Glomerular endothelial cell (primary cell): ENCODE results near the gene KRT17. TPM values are rescaled to one million over a fixed set of nuclear protein-coding genes. Genes with fewer than 3 reads are reported as not detected.
"Not testable (repeated sequence)": the region's sequence is repeated elsewhere in the genome, so short reads cannot be mapped to it uniquely, and the experiment has no call there.

Experiments used
- DNase-seq: peaks from one replicate; pipeline ENCODE4 v3.0.0-alpha.2; 2011; ENCODE audit warnings: low read depth, low spot score; ENCODE audit errors: extremely low read depth
- total RNA-seq: library from RNA; depleted of rRNA; stranded (reverse); fragments of >200 nt; gene quantifications from 2 replicates; pipeline ENCODE4 v1.2.3, GENCODE V29; 2015

The KRT17 gene
- total RNA-seq, 1 donor from 2014 or later, result 2.7 TPM

DNA sequence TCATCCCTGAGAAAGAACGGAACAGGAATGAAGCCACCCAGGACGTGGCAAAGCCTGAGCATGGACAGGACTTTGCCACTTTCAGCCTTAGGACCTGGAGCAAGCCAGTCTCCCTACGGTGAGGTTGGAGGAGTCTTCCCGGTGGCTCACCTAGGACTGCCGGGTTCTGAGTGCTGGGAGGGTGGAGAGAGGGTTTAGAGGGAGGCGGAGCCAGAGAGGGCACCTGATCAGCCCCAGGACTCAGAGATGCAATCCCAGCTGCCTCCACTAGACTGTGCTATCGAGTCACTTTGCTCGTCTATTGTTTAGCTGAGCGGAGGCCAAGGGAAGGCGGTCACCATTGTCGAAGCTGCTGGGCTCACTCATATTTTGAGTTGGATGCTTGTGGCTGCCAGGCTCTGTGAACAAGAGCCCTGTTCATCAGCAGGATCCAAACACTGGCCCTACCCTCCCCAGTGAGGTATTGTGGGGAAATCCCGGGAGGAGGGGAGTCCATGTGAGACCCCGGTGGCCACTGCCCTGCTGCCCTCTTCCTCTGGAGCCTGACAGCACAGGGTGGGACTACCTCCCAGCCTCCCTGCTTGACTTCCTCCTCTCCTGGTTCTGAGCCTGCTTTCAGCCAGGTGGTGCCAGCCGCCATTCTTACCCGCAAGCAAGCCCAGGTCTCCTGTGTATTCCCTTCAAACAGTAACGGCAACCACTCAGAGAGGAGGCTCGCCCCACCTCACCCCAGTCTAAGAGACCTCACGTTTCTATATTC, 44.7 kb downstream of the KRT17 start:
- DNase-seq, result peak; percentile 63

DNA sequence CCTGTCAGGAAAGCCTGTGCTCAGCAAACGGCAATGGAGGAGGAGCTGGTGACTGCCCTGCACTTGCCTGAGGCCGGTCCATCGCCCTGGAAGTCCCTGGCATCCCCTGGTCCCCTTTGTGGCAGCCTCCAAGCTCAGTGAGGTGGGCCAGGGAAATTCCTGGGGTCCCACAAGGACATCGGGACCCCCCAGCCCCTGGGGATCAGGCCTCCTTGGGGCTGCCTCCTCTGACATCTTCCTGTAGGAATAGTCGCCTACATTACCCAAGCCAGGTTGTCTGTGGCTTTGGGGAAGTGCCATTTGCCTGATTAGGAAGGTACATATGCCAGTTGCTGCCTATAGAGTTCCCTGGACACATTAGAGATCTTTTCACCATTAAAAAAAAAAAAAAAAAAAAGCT, 45.4 kb downstream of the KRT17 start:
- DNase-seq, result no peak

DNA sequence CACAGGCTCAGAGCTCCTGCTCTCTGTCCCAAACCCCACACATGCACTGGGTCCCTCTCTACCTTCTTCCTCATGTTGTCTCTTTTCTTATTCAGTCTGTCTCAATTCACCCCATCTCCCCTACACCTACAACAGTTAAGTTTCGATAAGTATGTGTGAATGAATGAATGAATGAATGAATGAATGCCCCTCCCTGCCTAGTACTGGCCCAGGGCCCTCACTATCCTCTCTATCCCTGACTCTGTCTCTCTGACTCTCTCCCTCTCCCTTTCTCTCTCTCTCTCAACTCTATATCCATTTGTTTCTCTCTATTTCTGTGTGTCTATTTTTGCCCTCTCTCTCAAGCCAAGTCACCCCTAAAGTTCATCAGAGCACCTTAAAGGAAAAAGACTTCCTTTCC, 45.8 kb downstream of the KRT17 start:
- no peak for DNase-seq

DNA sequence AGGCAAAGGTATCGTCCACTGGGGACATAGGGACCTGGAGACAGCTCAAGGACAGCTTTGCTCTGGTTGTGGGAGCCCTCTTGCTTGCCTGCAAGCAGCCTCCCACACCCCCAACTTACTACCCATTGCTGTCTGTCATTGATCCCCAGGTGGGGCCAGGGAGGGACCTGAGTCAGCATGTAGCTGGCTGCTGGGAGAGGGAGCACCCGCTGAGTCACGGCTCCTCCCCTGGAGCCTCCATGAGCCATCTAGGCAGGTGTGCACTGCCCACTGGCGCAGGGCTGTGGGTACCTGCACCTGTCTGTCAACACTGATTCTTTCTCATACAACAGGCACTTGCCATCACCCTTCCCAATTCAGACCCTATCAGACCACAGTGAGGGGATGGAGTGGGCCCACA, 47.6 kb downstream of the KRT17 start:
- not testable (repeated sequence) for DNase-seq

DNA sequence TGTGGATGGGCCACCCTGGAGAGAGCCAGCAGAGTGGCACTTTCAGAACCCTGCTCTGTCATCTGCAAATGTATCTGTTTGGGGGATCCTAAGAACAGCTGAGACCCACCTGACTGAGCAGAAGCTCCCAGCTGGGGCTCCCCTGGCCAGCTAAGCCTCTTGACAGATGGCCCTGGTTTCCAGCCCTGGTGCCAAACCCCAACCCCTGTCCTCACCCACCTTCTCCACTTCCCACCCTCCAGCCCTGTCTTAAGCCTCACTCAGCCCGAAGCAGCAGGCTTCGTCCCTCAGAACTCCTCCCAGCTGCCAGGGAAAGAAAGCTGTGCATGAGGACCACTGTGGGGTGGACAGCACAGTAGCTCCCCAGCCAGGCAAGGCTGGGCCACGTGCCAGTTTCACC, 49.0 kb downstream of the KRT17 start:
- no peak for DNase-seq

DNA sequence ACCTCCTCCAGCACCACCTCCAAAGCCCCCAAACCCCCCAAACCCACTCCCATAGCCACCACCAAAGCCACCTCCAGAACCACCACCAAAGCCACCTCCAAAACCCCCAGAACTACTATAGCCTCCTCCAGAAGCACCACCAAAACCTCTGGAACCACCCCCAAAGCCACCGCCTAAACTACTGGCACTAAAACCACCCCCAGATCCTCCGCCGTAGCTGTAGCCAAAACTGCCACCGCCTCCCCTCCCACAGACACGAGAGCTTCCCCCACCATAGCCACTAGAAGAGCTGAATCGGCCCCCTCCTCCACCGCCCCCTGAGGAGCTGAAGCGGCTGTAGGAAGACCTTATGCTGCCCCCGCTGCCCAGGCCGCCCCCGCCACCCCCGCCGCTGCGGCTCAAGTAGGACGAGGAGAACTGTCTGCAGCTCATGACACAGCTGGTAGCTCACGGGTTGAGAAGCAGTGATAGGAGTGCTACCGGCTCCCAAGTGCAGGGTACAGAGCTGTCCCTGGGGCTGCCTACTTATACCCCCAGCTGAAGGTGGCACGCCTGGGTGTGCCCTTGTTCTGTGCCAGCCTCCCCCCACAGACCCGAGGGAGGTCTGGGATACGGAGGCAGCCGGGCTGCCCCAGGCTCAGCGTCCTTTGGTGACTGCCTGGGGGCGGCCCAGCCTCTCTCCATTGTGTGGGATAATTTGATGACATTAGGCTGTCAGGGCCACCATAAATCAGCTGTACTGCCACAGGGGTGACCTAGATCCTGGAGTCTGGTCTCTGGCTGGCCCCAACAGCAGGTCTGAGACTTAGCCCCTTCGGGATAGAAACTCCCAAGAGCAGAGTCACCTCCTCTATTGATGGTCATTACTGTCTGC, 52.6 kb downstream of the KRT17 start, which contains the start of gene KRT9:
TSS of gene KRT9 (minus strand) at position 499 of the 874 bp plus-strand sequence. CDS start at position 432, 67 bp downstream.
- no peak for DNase-seq

Other genes with a start within 250 kb of the KRT17 start
- gene KRT34, start 242.3 kb downstream of the KRT17 start, total RNA-seq, result 0.35 TPM in 1 of 2 replicates, not detected in the other
- not detected in 2 replicates for gene KRT31, start 227.0 kb downstream of the KRT17 start, total RNA-seq
- gene KRT37, start 200.0 kb downstream of the KRT17 start, total RNA-seq, result not detected in 2 replicates
- not detected in 2 replicates for gene KRT38, start 183.6 kb downstream of the KRT17 start, total RNA-seq
- gene KRT32, start 157.2 kb downstream of the KRT17 start, total RNA-seq, result not detected in 2 replicates
- not detected in 2 replicates for gene KRT35, start 143.4 kb downstream of the KRT17 start, total RNA-seq
- not detected in 2 replicates for gene KRT36, start 134.7 kb downstream of the KRT17 start, total RNA-seq
- gene KRT13, start 119.0 kb downstream of the KRT17 start, total RNA-seq, result not detected in 2 replicates
- gene KRT15, start 105.7 kb downstream of the KRT17 start, total RNA-seq, result 3.4 and 11.4 TPM in 2 replicates
- 23.7 and 211 TPM in 2 replicates for gene KRT19, start 96.3 kb downstream of the KRT17 start, total RNA-seq
- gene KRT9, start 52.5 kb downstream of the KRT17 start, total RNA-seq, result not detected in 2 replicates
- gene KRT14, start 37.7 kb downstream of the KRT17 start, total RNA-seq, result not detected in 2 replicates
- gene KRT16, start 11.8 kb downstream of the KRT17 start, total RNA-seq, result not detected in 2 replicates
- 229 and 367 TPM in 2 replicates for gene EIF1, start 64.3 kb upstream of the KRT17 start, total RNA-seq
- gene GAST, start 87.8 kb upstream of the KRT17 start, total RNA-seq, result not detected in 2 replicates
- 0.99 TPM in 1 of 2 replicates, not detected in the other for gene HAP1, start 110.1 kb upstream of the KRT17 start, total RNA-seq
- gene JUP, start 162.1 kb upstream of the KRT17 start, total RNA-seq, result 535 and 764 TPM in 2 replicates
- gene P3H4, start 187.4 kb upstream of the KRT17 start, total RNA-seq, result 63.0 and 85.1 TPM in 2 replicates
- gene FKBP10, start 188.4 kb upstream of the KRT17 start, total RNA-seq, result 230 and 241 TPM in 2 replicates
- 52.7 and 69.1 TPM in 2 replicates for gene NT5C3B, start 211.7 kb upstream of the KRT17 start, total RNA-seq
- not detected in 2 replicates for gene KLHL10, start 213.2 kb upstream of the KRT17 start, total RNA-seq
- gene KLHL11, start 240.8 kb upstream of the KRT17 start, total RNA-seq, result 15.4 and 15.8 TPM in 2 replicates